NCI-H146 (cell line): ENCODE measurements around the gene HRCT1.
"Not testable (repeated sequence)": the region's sequence is repeated elsewhere in the genome, so short reads cannot be mapped to it uniquely, and the experiment has no call there.

Source experiments
- DNase-seq: peaks from one replicate; lab custom pipeline; 2025; lab: John Stamatoyannopoulos, UW

The HRCT1 gene

DNA sequence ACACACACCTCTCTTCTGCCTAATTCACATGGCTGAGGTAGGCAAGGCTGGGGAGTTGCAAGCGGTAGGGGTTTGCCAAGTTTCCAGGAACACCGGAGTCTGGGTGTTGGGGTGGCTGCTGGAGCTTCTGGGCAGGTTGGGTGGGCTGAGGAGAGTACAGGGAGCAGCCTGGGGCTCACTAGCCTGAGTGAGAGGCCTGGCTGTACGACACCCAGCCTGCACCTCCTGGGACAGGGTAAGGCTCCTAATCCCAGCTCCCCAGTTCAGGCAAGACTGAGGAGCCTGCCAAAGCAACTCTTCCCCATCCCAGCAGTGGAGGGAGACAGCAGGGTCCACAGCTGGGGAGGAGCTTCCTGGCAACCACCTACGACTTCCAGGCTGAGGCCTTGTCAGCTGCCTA is 11.3 kb downstream of the HRCT1 start:
- DNase-seq, result no peak

DNA sequence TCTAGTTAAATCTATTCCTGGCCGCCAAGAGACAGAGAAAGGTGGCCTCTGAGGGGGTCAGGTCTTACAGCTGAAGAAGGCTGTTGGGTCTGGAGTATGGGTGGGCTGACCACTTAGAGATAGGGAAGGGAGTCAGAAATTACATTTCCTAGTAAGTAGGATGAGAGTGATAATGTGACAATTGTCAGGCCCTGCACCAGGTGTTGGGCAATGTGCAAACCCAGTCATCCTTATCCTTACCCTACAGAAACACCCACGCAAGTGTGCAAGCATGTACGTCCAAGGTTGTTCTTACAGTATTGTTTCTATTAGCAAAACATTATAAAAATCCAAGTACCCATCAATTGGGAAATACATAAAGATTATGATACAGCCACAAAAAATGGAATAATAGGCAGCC is 12.8 kb downstream of the HRCT1 start:
- DNase-seq, result no peak

DNA sequence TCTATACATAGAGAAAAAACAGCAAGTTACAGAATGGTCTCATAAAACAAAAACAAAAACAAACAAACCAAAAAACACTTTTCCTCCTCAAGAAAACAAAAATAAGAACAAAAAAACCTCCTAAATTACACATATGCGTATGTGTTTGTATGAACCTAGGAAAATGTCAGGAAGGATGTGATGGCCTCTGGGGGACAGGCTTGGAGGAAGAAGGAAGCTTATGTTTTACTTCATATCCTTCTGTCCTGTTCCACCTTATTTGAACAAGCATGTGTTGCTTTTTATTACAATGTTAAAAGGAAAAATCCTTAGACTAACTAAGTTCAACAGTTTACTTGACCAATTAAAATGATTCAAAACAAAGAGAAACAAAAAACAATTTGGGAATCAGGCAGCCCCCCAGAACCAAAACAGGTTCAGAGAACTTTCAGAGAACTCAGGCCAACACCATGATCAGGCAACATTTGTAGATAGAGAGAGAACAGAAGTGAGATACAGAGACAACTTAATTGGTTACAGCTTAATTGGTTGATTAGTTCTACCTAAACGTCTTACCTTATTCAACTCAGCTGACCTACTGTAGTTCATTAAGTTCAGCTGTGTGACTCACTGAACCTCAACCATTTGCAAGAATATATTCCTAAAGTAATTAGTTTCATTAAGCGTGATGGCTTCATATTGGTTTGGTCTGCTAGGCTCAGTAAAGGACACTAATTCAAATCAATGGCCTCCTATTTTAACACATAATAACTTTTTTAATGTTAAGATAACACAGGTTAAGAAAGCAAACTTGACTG is 13.4 kb downstream of the HRCT1 start:
- no peak for DNase-seq

DNA sequence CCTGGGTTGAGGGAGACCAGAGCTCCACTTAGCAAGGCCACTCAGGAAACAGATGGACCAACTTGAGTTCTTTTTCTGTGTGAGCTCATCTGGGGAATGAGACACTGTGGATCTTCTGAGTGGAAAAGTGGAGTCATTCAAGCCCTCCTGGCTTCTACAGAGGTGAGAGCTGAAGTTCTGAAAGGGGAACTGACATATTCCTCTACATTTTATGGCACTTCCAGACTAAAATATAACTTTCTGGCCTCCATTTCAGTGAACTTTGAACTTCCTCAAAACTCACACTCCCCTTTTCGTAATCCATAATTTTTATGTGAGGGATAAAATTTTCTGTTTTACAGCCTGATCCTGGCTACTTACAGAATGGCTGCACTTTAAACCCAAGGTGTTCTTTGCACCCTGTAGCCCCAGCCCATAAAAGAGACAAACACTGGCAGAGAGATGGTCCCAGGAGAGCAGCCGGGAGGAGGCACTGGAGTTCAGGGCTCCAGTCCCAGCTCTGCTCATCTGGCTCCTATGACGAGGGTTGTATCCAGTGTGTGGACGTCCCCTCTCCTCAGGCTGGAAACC is 14.1 kb downstream of the HRCT1 start:
- no peak for DNase-seq

DNA sequence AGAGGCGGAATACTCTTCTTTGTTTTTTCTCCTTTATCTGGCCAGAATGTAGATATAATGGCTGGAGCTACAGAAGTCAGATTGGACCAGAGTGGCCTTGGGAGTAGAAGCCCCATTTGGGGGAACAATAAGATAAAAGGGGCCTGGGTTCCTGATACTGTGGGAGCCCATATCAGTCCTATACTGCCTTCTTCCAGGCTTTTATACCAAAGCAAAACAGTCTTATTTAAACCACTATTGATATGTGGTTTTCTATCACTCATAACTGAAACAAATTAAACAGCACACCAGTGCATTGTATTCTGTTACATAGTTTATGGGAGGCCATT is 17.6 kb downstream of the HRCT1 start:
- DNase-seq, result no peak

DNA sequence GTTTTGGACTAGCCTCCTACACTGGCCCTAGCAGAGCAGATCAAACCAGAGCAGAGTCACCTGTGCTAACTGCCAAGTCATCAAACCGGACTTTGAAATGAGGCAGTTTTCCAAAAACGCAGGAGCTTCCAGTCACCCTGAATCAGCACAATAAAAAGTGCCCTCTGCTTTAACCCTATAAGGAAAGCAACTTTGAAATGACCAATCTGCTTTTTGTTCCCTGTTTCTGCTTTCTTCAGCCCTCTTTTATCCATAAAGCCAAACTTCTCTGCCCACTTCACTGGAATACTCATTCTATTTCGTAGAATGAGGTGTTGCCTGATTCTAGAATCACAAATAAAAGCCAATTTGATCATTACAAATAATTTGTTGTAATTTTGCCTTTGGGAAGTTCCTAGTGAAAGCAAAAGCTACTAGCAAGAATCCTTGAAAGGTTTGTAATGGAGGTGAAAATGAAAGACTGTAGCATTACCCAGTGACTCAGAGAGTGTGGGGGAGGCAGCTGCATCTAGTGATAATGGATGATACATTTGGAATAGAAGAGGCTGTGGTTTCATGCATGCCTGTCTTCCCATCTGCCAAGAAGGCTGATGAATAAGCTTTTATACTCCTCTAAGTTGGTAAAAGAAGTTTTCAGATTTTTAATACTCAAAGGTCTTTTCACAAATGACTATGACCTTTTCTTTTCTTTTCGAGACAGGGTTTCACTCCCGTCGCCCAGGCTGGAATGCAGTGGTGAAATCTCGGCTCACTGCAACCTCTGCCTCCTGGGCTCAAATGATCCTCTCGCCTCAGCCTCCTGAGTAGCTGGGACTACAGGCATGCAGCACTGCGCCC is 18.1 kb downstream of the HRCT1 start:
- no peak for DNase-seq

DNA sequence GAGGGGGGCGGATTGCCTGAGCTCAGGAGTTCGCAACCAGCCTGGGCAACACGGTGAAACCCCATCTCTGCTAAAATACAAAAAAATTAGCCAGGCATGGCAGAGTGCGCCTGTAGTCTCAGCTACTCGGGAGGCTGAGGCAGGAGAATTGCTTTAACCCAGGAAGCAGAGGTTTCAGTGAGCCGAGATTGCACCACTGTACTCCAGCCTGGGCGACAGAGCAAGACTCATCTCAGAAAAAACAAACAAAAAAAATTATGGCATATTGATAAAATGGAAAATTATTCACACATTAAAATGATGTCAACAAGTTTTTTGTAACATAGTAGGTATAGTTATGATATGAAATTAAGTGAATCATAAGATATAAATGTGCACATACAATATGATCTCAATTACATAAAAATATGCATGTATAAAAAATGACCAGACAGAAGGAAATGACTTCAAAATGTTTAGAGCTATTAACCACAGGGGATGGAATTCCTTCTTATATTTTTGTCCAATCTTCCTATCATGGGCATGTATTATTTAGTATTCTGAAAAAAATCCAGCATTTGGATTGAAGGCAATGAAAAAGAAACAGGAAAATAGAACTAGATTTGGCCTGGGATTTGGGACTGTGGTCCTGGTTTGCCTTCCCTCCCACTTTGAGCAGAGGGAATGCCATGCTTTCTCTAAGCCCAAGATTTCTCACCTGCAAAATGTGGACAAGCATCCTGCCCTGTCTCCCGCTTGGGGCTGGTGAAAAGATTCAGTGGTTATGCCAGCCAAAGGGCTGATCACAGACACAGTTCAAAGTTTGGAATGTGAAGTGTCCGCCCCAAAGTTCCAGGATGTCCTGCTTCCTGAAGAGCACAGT is 22.8 kb downstream of the HRCT1 start:
- DNase-seq, result no peak

DNA sequence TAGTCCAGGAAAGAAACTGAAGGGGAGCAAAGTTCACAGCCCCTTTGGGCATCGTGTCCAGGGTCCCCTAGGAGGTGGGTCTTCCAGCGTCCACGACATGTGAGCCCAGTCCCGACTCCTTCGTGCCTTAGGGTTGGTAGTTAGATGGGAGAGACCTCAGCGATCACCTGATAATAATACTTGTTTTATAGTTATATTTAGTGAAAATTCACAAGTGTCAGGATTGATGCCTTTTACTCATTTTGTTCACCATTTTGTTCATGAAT is 23.4 kb downstream of the HRCT1 start:
- no peak for DNase-seq

DNA sequence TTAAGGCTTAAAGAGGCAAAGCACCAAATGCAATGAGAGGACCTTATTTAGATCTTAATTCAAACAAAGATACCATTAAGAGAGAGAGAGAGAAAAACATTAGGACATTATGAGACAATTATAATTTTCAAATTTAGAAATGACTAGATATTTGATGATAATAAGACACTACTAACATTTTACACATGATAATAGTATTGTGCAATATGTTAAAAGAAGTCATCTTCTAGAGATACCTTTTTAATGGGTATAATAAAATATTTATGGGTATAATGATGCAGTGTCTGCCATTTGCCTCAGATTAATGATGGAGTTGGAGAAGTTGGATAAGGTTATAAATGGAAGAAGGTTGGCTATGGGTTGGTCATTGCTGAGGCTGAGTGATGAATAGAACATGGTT is 24.5 kb downstream of the HRCT1 start:
- DNase-seq, result no peak

DNA sequence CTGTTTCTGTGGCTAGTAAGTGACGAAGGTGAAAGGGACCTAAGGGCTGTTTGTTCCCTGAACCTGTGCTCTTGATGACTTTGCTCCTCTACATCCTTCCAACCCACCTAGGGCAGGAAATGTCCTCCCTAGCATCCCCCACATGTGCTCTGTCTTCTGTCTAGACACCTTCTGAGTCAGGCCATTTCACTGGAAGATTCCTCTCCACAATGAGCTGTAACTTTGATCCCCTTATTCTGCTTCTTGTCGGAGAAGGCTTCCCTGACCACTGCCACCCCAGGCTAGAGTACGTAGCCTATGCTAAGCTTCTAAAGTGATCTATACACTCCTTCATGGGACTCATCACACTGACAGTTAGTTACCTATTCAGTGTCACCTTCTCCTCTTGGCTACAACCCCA is 25.0 kb downstream of the HRCT1 start:
- DNase-seq, result no peak

DNA sequence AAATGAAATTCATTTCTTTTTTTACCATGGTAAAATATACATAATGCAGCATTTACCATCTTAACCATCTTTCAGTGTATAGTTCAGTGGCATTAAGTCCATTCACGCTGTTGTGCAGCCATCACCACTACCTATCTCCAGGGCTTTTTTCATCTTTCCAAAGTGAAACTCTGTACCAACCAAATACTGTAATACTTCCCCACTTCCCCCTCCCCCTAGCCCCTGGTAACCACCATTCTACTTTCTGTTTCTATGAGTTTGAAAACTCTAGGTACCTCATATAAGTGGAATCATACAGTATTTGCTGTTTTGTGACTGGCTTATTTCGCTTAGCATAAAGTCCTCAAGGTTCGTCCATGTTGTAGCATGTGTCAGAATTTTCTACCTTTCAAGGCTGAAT is 26.7 kb downstream of the HRCT1 start:
- no peak for DNase-seq

DNA sequence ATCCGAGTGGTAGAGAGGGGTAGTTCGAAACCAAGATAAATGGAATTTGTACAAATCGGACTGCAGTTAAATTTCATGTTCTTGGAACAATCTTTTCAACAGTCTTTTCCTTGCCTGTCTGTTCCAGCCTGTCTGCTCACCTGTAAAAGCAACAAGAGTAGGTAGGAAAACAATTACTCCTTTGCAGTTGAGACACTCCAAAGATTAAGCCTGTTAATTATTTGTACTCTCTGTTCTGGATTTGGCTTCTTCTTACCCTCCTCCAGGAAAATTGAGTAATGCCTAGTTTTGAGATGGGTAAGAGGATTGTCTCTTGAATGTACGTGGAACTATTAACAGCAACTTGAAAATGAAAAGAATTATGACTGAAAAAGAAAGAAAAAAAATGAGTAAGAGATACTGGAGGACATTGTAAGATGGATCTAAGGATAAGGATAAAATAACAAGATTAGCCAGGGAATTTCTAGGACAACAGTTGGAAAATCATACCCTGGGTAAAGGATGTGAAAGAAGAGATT is 27.6 kb downstream of the HRCT1 start:
- no peak for DNase-seq

DNA sequence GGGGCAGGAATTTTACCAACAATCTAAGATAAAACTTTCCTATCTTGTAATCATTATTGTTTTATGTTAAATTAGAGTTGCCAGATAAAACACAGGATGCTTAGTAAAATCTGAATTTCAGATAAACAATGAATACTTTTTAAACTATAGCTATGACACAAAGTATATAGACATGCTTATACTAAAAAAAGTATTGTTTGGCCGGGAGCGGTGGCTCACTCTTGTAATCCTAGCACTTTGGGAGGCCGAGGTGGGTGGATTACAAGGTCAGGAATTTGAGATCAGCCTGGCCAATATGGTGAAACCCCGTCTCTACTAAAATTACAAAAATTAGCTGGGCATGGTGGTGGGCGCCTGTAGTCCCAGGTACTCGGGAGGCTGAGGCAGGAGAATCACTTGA is 28.1 kb downstream of the HRCT1 start:
- not testable (repeated sequence) for DNase-seq

DNA sequence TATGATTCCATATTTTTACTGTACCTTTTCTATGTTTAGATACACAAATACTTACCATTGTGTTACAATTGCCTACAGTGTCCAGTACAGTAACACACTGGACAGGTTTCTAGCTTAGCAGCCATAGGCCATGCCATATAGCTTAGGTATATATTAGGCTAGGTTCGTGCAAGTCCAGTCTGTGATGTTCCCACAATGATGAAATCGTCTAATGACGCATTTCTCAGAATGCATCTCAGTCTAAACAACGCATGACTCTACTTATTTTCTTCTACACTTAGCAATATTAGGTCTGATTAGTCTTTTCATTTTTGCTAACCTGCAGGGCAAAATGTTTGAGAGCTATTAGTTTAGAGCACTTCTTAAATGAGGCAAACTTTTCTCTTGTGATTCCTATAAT is 29.3 kb downstream of the HRCT1 start:
- no peak for DNase-seq

DNA sequence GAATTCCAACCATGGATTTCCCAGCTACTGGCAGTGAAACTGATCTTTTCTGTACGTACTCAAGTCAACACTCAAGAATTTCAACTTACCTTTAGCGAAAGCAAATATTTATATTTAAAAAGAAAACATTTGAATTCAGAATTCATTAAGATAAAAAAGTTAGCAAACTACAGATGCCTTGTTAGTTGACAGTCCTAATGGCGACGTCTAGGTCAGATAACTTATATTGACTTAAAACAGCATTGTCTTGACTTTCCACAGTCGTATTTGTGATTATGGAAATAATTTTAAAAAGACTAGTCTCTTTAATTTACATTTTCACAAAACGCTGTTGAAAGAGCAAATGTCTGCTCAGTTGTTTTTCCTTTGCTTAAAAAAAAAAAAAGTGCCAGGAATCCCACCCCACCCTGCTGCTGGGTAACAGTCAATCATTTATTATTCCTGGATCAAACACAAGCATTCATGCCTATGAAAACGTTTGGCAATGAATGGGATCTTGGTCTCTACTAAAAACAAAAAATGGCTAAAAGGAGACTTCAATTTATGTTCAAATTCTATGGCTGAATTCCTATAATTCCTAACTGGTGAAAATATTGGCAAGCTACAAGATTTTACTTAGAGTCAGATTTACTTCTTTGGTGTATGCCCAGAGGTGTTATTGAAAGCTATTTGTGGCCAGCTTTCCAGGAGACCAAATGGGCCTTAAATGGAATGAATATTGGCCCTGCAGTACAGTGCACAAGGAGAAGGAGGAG is 29.9 kb downstream of the HRCT1 start:
- no peak for DNase-seq

DNA sequence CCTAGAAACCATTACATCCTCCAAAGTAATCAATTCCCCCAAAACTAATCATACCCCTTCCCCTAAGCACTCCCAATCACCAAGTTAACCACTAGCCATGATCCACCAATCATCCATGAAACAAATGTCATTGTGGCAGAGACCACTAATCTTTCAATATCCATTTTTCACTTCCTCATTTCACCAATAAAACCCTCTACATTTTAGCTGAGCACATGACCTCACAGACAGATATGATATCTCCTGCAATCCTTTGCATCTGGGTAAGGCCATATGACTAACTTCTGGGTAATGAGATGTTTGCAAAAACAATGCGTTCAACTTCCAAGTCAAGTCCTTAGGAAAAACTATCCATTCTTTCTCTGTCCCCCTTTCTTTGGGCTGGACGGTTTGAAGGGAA is 31.2 kb downstream of the HRCT1 start:
- DNase-seq, result no peak

DNA sequence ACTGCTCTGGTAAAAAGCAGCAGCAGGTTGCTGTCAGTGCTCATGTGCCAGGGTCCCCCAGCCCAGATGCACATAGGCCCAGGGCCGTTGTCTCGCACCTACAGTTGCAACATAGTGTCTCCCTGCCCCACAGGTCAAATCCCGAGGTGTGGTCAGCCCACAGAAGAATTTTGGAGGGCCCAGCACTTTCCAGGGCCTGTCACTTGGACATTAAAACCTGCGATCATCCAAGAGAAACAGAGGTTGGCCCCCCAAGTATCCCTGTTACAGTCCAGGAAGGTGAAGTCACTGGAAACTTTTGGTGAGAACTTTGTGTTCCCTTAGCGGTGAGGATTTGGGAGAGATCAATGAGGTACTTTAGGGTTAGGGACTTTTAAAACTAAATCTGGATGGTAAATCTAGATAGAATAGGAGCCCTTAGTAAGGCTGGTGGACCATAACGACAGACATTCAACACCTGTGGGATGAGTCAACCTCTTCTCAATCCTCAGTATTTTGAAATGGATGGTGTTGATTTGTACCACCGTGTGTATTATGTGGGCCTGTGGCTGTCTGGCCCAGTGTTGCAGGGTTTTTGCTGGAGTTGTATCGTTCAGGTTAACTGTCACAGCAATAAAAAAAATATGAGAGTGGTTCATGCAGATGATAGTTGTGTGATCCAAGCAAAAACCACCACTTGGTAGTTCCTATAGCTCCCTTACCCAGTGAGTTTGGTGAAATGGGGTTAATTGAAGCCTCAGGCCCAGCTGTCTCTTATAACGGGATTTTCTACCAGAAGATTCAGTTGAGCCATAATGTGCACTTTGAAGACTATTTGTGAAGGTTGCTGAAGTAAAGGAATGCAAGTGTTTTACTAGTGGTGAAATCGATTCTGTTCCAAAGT is 32.7 kb downstream of the HRCT1 start:
- DNase-seq, result no peak

DNA sequence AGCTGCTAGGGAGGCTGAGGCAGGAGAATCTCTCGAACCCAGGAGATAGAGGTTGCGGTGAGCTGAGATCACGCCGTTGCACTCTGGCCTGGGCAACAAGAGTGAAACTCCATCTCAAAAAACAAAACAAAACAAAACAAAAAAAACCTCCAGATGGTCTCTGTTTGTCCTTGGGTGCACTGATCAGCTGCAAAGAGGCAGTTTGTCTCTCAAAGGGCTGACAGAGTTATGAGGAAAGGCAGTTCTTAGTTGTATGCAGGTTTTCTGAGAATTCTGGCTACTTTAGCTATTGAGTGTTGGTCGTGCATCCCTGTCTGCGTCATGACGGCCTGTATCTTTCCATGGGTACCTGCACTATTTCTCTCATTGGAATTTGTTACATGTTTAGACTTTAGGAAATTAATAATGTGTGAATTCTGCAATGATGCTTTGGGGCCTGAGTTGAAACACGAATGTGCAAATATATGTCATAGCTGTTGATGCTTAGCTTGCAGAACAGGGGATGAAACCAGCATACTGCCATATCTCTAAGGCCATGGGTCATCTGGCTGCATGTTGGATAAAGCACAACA is 33.8 kb downstream of the HRCT1 start:
- no peak for DNase-seq

DNA sequence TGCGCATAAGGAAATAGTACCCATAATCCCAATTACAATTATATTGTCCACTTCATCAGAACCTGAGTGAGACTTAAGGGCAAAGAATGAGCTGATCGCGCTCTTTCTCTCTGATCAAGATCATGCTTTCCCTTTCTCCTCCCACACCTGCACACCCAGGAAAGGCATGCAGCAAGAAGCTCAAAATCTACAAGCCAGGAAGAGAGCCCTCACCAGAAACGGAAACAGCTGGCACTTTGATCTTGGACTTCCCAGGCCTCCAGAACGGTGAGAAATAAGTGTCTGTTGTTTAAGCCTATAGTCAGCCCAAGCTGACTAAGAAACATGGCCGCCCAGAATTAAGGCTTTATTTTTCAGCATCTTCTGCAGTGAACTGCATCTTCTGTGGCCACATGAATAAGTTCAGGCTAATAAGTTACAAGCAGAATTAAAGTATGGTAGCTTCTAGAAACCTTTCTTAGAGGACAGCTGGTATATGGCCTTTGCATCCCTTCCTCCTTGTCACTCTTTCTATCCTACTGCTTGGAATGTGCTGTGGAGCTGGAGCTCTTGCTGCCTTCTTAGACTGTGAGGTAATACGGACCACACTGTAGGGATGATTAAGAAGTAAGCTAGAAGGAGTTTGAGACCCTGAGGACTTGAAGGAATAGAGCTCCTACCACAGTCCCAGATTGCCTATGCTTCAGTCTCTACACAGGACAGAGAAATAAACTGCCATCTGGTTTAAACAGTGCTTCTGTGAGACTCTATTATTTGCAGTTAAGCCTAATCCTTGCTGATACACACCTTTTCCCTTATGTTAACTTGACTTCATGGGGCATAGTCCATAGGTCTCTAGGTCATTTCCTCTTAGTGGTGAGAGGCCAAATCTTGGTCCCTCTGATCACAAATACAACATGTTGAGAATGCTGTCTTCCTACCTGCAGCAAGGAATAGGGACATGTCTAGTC is 34.7 kb downstream of the HRCT1 start:
- no peak for DNase-seq
